WTC11 (cell line): Measurements from ENCODE around the gene CXorf51A.

ENCODE experiments used
- ATF1 ChIP-seq: sonication (generic); formaldehyde crosslinking; IDR thresholded peaks from 2 replicates; pipeline ENCODE4 v1.8.1; 2023; ENCODE audit warnings: mild to moderate bottlenecking, moderate library complexity, missing genetic modification reagents
- HMGA2 ChIP-seq: fragments of 250-450 bp; sonication (Bioruptor Pico); IDR thresholded peaks from 2 replicates; pipeline ENCODE4 v1.4.0; 2021; ENCODE audit warnings: mild to moderate bottlenecking, moderate library complexity
- JUN ChIP-seq: sonication (generic); formaldehyde crosslinking; IDR thresholded peaks from 2 replicates; pipeline ENCODE4 v1.8.0; 2023; ENCODE audit warnings: mild to moderate bottlenecking, missing genetic modification reagents
- NFYB ChIP-seq: sonication (generic); formaldehyde crosslinking; conservative IDR thresholded peaks from 2 replicates; pipeline ENCODE4 v1.8.0; 2022; ENCODE audit warnings: low read depth, missing genetic modification reagents
- NR1H2 ChIP-seq: sonication (generic); formaldehyde crosslinking; IDR thresholded peaks from 2 replicates; pipeline ENCODE4 v1.9.0; 2021; ENCODE audit warnings: mild to moderate bottlenecking, moderate library complexity, missing genetic modification reagents
- SMAD3 ChIP-seq: sonication (generic); formaldehyde crosslinking; IDR thresholded peaks from 2 replicates; pipeline ENCODE4 v1.8.0; 2022; ENCODE audit warnings: missing genetic modification reagents, mild to moderate bottlenecking, borderline replicate concordance
- SP1 ChIP-seq: sonication (generic); formaldehyde crosslinking; conservative IDR thresholded peaks from 2 replicates; pipeline ENCODE4 v1.8.1; 2022; ENCODE audit warnings: missing genetic modification reagents
- TEAD4 ChIP-seq: sonication (generic); formaldehyde crosslinking; IDR thresholded peaks from 2 replicates; pipeline ENCODE4 v1.8.0; 2022; ENCODE audit warnings: mild to moderate bottlenecking, missing genetic modification reagents
- TF ChIP-seq, protein P1 (sequence below): fragments of 200-600 bp; IDR thresholded peaks from 2 replicates; pipeline ENCODE4 v1.8.0; 2022; ENCODE audit warnings: antibody characterized with exemption
- TF ChIP-seq, protein P2 (sequence below): fragments of 250-450 bp; sonication (Bioruptor Pico); IDR thresholded peaks from 2 replicates; pipeline ENCODE4 v1.9.0; 2021; ENCODE audit warnings: mild to moderate bottlenecking
- TF ChIP-seq, protein P3 (sequence below): sonication (generic); formaldehyde crosslinking; conservative IDR thresholded peaks from 2 replicates; pipeline ENCODE4 v1.8.1; 2022; ENCODE audit warnings: mild to moderate bottlenecking, missing genetic modification reagents
- TF ChIP-seq, protein P4 (sequence below): sonication (generic); formaldehyde crosslinking; IDR thresholded peaks from 2 replicates; pipeline ENCODE4 v1.8.0; 2022; ENCODE audit warnings: mild to moderate bottlenecking, missing genetic modification reagents

DNA sequence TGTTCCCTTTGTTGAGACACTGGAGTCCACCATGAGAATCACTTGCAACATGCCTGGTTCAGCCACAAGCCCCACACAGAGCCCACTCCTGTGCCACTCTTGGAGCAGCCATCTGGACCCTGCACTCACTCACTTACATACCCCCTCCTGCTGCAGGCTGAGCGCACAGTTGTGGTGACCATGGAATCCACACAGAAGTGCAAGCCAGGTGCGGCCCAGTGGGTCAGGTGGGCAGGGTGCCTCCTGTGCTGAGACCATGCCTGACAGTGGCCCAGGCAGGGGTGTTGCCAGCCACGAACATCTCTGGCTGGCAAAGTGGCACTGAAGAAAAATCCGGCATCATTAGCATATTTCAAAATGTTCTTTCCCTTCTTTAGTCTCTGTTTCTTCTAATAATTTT lies 17.4 kb upstream of the CXorf51A start:
- TF ChIP-seq TEAD4 (no peak), HMGA2 (no peak), JUN (CRISPR knock-in tag) (no peak), SMAD3 (CRISPR knock-in tag) (no peak), SP1 (CRISPR knock-in tag) (no peak), ATF1 (CRISPR knock-in tag) (no peak), NFYB (CRISPR knock-in tag) (no peak), NR1H2 (CRISPR knock-in tag) (no peak)
- TF ChIP-seq, protein P1, sequence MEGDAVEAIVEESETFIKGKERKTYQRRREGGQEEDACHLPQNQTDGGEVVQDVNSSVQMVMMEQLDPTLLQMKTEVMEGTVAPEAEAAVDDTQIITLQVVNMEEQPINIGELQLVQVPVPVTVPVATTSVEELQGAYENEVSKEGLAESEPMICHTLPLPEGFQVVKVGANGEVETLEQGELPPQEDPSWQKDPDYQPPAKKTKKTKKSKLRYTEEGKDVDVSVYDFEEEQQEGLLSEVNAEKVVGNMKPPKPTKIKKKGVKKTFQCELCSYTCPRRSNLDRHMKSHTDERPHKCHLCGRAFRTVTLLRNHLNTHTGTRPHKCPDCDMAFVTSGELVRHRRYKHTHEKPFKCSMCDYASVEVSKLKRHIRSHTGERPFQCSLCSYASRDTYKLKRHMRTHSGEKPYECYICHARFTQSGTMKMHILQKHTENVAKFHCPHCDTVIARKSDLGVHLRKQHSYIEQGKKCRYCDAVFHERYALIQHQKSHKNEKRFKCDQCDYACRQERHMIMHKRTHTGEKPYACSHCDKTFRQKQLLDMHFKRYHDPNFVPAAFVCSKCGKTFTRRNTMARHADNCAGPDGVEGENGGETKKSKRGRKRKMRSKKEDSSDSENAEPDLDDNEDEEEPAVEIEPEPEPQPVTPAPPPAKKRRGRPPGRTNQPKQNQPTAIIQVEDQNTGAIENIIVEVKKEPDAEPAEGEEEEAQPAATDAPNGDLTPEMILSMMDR = no peak
- TF ChIP-seq, protein P2, sequence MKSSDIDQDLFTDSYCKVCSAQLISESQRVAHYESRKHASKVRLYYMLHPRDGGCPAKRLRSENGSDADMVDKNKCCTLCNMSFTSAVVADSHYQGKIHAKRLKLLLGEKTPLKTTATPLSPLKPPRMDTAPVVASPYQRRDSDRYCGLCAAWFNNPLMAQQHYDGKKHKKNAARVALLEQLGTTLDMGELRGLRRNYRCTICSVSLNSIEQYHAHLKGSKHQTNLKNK (CRISPR knock-in tag) = no peak
- TF ChIP-seq, protein P3, sequence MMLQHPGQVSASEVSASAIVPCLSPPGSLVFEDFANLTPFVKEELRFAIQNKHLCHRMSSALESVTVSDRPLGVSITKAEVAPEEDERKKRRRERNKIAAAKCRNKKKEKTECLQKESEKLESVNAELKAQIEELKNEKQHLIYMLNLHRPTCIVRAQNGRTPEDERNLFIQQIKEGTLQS = no peak
- TF ChIP-seq, protein P4, sequence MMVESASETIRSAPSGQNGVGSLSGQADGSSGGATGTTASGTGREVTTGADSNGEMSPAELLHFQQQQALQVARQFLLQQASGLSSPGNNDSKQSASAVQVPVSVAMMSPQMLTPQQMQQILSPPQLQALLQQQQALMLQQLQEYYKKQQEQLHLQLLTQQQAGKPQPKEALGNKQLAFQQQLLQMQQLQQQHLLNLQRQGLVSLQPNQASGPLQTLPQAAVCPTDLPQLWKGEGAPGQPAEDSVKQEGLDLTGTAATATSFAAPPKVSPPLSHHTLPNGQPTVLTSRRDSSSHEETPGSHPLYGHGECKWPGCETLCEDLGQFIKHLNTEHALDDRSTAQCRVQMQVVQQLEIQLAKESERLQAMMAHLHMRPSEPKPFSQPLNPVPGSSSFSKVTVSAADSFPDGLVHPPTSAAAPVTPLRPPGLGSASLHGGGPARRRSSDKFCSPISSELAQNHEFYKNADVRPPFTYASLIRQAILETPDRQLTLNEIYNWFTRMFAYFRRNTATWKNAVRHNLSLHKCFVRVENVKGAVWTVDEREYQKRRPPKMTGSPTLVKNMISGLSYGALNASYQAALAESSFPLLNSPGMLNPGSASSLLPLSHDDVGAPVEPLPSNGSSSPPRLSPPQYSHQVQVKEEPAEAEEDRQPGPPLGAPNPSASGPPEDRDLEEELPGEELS = no peak
